Fibroblast of the aortic adventitia (primary cell): ENCODE data around the gene INSL4. TPM values are rescaled to one million over a fixed set of nuclear protein-coding genes. Genes with fewer than 3 reads are reported as not detected.
A peak's percentile ranks its signal among the peaks of the same experiment; 100 is the strongest.

Experiments used
- DNase-seq: peaks from one replicate; pipeline ENCODE4 v3.0.0-alpha.2; 2010; ENCODE audit warnings: low read depth
- H3K4me3 ChIP-seq: 2 replicates; pipeline ENCODE4 v1.5.1; 2011; ENCODE audit warnings: low read depth, mild to moderate bottlenecking, control low read depth, low read length, moderate library complexity
- CTCF ChIP-seq: IDR thresholded peaks from 2 replicates; pipeline ENCODE4 v1.5.1; 2011; ENCODE audit warnings: mild to moderate bottlenecking, low read length, control low read depth, inconsistent platforms; ENCODE audit not compliant: insufficient read depth
- small RNA-seq: library from RNA; depleted of rRNA; stranded (forward); fragments of <200 nt; gene quantifications from one replicate; pipeline ENCODE3, GENCODE V24; 2012
- total RNA-seq: library from RNA; depleted of rRNA; stranded (reverse); fragments of >200 nt; gene quantifications from 2 replicates; pipeline ENCODE4 v1.2.3, GENCODE V29; 2012; ENCODE audit warnings: low replicate concordance

INSL4 gene
- total RNA-seq, 1 donor = not detected

- peak; percentile 48 for DNase-seq
- no peak overlapping the region for H3K4me3 ChIP-seq
- TF ChIP-seq CTCF = no peak
Measured at GRCh38 chr9:5269249-5269715, 38.1 kb downstream of the INSL4 start.

- no peak for DNase-seq
- TF ChIP-seq CTCF = no peak
- H3K4me3 ChIP-seq = no peak overlapping the region
Measured at GRCh38 chr9:5274770-5275169, 43.6 kb downstream of the INSL4 start.

GRCh38 chr9:5278486-5278885, 47.3 kb downstream of the INSL4 start:
- DNase-seq = no peak
- no peak for TF ChIP-seq CTCF
- H3K4me3 ChIP-seq = no peak overlapping the region

Small RNAs within 50 kb of the gene (small RNA-seq; reads per million reads assigned to genes)
- gene AL133547.1 = not detected

Other genes with a start within 250 kb of the INSL4 start
- gene JAK2, start 246.1 kb upstream of the INSL4 start, total RNA-seq = 13.2 and 19.2 TPM in 2 replicates
- not detected in 2 replicates for gene INSL6, start 45.8 kb upstream of the INSL4 start, total RNA-seq
- gene RLN2, start 73.3 kb downstream of the INSL4 start, total RNA-seq = not detected in 2 replicates
- 0.18 TPM in 1 of 2 replicates, not detected in the other for gene RLN1, start 108.5 kb downstream of the INSL4 start, total RNA-seq
- gene PLGRKT, start 206.5 kb downstream of the INSL4 start, total RNA-seq = 6.5 and 25.8 TPM in 2 replicates
- 0.33 and 1.1 TPM in 2 replicates for gene CD274, start 219.1 kb downstream of the INSL4 start, total RNA-seq